ENCODE results near the gene EXOSC5. TPM values are rescaled to one million over a fixed set of nuclear protein-coding genes. Genes with fewer than 3 reads are reported as not detected.

Gene EXOSC5
- total and polyA plus RNA-seq, 9 of the 15 experiments (the other 6 are each of a cell fraction or from before 2014, with no cell fraction given) = 10.9 to 75.5 (median 37.8) TPM

GRCh38 chr19:41395355-41395754 is 1.8 kb downstream of the EXOSC5 start (continued):
- TF ChIP-seq ZNF398 (CRISPR knock-in tag; IDR thresholded peaks at IDR 0.05) (no peak), ASH1L (IDR thresholded peaks at IDR 0.05; ENCODE audit: borderline replicate concordance, low read depth, partially characterized antibody) (no peak), NCOA6 (IDR thresholded peaks at IDR 0.05) (no peak), ARID3B (CRISPR knock-in tag; IDR thresholded peaks at IDR 0.05; ENCODE audit: borderline replicate concordance) (no peak), ZNF778 (CRISPR knock-in tag; IDR thresholded peaks at IDR 0.05) (no peak), VEZF1 (CRISPR knock-in tag; IDR thresholded peaks at IDR 0.05) (no peak), NR2C2 (CRISPR knock-in tag; IDR thresholded peaks at IDR 0.05) (0 out of 2 replicates have a peak, but pooled peaks have one; percentile 19), NR2C2 (tag; IDR thresholded peaks at IDR 0.05) (peak; percentile 73), ARID1B (IDR thresholded peaks at IDR 0.05) (peak; percentile 33; the same call in 1 of the 2 replicates), CBFA2T2 (conservative IDR thresholded peaks at IDR 0.05) (no peak), ZNF584 (CRISPR knock-in tag; IDR thresholded peaks at IDR 0.05; ENCODE audit: low read depth) (no peak), PREB (CRISPR knock-in tag; IDR thresholded peaks at IDR 0.05) (no peak), ZNF707 (CRISPR knock-in tag; conservative IDR thresholded peaks at IDR 0.05) (no peak), NONO (IDR thresholded peaks at IDR 0.05; ENCODE audit: low read depth in 2 of 2, low read length in 1 of 2) (no peak), CBFB (CRISPR knock-in tag; IDR thresholded peaks at IDR 0.05) (no peak), KAT8 (IDR thresholded peaks at IDR 0.05; ENCODE audit: low read depth) (no peak), SMARCA4 (IDR thresholded peaks at IDR 0.05) (0 out of 2 replicates have a peak, but pooled peaks have one; percentile 25), ZNF445 (CRISPR knock-in tag; IDR thresholded peaks at IDR 0.05; ENCODE audit: low read depth) (no peak), ARID2 (IDR thresholded peaks at IDR 0.05) (no peak), TAL1 (IDR thresholded peaks at IDR 0.05) (no peak)
- TF ChIP-seq, protein P1, sequence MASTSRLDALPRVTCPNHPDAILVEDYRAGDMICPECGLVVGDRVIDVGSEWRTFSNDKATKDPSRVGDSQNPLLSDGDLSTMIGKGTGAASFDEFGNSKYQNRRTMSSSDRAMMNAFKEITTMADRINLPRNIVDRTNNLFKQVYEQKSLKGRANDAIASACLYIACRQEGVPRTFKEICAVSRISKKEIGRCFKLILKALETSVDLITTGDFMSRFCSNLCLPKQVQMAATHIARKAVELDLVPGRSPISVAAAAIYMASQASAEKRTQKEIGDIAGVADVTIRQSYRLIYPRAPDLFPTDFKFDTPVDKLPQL (IDR thresholded peaks at IDR 0.05; ENCODE audit: extremely low read depth, insufficient read length) = no peak
- TF ChIP-seq, protein P2, sequence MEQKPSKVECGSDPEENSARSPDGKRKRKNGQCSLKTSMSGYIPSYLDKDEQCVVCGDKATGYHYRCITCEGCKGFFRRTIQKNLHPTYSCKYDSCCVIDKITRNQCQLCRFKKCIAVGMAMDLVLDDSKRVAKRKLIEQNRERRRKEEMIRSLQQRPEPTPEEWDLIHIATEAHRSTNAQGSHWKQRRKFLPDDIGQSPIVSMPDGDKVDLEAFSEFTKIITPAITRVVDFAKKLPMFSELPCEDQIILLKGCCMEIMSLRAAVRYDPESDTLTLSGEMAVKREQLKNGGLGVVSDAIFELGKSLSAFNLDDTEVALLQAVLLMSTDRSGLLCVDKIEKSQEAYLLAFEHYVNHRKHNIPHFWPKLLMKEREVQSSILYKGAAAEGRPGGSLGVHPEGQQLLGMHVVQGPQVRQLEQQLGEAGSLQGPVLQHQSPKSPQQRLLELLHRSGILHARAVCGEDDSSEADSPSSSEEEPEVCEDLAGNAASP (IDR thresholded peaks at IDR 0.05) = no peak
